Measurements from ENCODE around the gene CIC.
A peak's percentile ranks its signal among the peaks of the same experiment; 100 is the strongest.

Gene CIC

GRCh38 chr19:42285541-42285941 is 16.5 kb downstream of the CIC start:
- DNase-seq (ENCODE audit: low spot score in 2 of 2) (no peak), ATAC-seq (replicated peaks; ENCODE audit: extremely low read depth, poor library complexity, severe bottlenecking) (no peak)
- H3K9me3 Mint-ChIP-seq = no peaks in the 10 kb centered on the region
- peak overlapping the region; percentile 86 for H3K4me3 Mint-ChIP-seq
- H3K4me1 Mint-ChIP-seq = peaks cover 20% of the 10 kb centered on the region
- H3K27me3 Mint-ChIP-seq = no peaks in the 10 kb centered on the region
- peak overlapping the region; percentile 16 for H3K27ac Mint-ChIP-seq (ENCODE audit: low read depth)
- H3K36me3 Mint-ChIP-seq (ENCODE audit: insufficient read depth) = peaks cover 7% of the 10 kb centered on the region

- ATAC-seq (replicated peaks; ENCODE audit: extremely low read depth, poor library complexity, severe bottlenecking) (no peak), DNase-seq (ENCODE audit: low spot score in 2 of 2) (peak in 1 of 2 donors; percentile 12)
- Mint-ChIP-seq H3K27me3 (no peaks in the 10 kb centered on the region), H3K9me3 (no peaks in the 10 kb centered on the region), H3K36me3 (ENCODE audit: insufficient read depth) (peaks cover 10% of the 10 kb centered on the region), H3K4me3 (peak overlapping the region; percentile 86), H3K4me1 (peaks cover 20% of the 10 kb centered on the region), H3K27ac (ENCODE audit: low read depth) (peak overlapping the region; percentile 16)
Measured at GRCh38 chr19:42285988-42286348, 16.9 kb downstream of the CIC start.

- ATAC-seq (replicated peaks; ENCODE audit: extremely low read depth, poor library complexity, severe bottlenecking) (no peak), DNase-seq (ENCODE audit: low spot score in 2 of 2) (no peak)
- H3K9me3 Mint-ChIP-seq = no peaks in the 10 kb centered on the region
- H3K36me3 Mint-ChIP-seq (ENCODE audit: insufficient read depth) = peaks cover 10% of the 10 kb centered on the region
- no peak overlapping the region for H3K27ac Mint-ChIP-seq (ENCODE audit: low read depth)
- H3K27me3 Mint-ChIP-seq = no peaks in the 10 kb centered on the region
- H3K4me3 Mint-ChIP-seq = no peak overlapping the region
- H3K4me1 Mint-ChIP-seq = peaks cover 22% of the 10 kb centered on the region
Measured at GRCh38 chr19:42286349-42287016, 17.4 kb downstream of the CIC start.

GRCh38 chr19:42287017-42287826 is 18.2 kb downstream of the CIC start:
- peaks cover 25% of the 10 kb centered on the region for H3K4me1 Mint-ChIP-seq
- H3K4me3 Mint-ChIP-seq = no peak overlapping the region
- DNase-seq (ENCODE audit: low spot score in 2 of 2) (no peak), ATAC-seq (replicated peaks; ENCODE audit: extremely low read depth, poor library complexity, severe bottlenecking) (no peak)
- peaks cover 14% of the 10 kb centered on the region for H3K36me3 Mint-ChIP-seq (ENCODE audit: insufficient read depth)
- no peak overlapping the region for H3K27ac Mint-ChIP-seq (ENCODE audit: low read depth)
- no peaks in the 10 kb centered on the region for H3K27me3 Mint-ChIP-seq
- no peaks in the 10 kb centered on the region for H3K9me3 Mint-ChIP-seq

- Mint-ChIP-seq H3K27me3 (no peaks in the 10 kb centered on the region), H3K4me1 (peaks cover 21% of the 10 kb centered on the region), H3K9me3 (no peaks in the 10 kb centered on the region), H3K27ac (ENCODE audit: low read depth) (no peak overlapping the region), H3K4me3 (no peak overlapping the region), H3K36me3 (ENCODE audit: insufficient read depth) (peaks cover 14% of the 10 kb centered on the region)
- ATAC-seq (replicated peaks; ENCODE audit: extremely low read depth, poor library complexity, severe bottlenecking) = no peak
- DNase-seq (ENCODE audit: low spot score in 2 of 2) = no peak
Measured at GRCh38 chr19:42287827-42288107, 18.7 kb downstream of the CIC start.

- Mint-ChIP-seq H3K27me3 (no peaks in the 10 kb centered on the region), H3K4me3 (no peak overlapping the region), H3K27ac (ENCODE audit: low read depth) (no peak overlapping the region), H3K9me3 (no peaks in the 10 kb centered on the region), H3K4me1 (peaks cover 25% of the 10 kb centered on the region), H3K36me3 (ENCODE audit: insufficient read depth) (peaks cover 16% of the 10 kb centered on the region)
- DNase-seq (ENCODE audit: low spot score in 2 of 2) (no peak), ATAC-seq (replicated peaks; ENCODE audit: extremely low read depth, poor library complexity, severe bottlenecking) (no peak)
Measured at GRCh38 chr19:42288387-42288786, 19.3 kb downstream of the CIC start.

- DNase-seq (ENCODE audit: low spot score in 2 of 2) = no peak
- Mint-ChIP-seq H3K27ac (ENCODE audit: low read depth) (no peak overlapping the region), H3K4me1 (peaks cover 26% of the 10 kb centered on the region), H3K9me3 (no peaks in the 10 kb centered on the region), H3K4me3 (no peak overlapping the region), H3K36me3 (ENCODE audit: insufficient read depth) (peaks cover 19% of the 10 kb centered on the region), H3K27me3 (no peaks in the 10 kb centered on the region)
- ATAC-seq (replicated peaks; ENCODE audit: extremely low read depth, poor library complexity, severe bottlenecking) = no peak
Measured at GRCh38 chr19:42288881-42289555, 20.0 kb downstream of the CIC start.

GRCh38 chr19:42289556-42290041 is 20.5 kb downstream of the CIC start:
- Mint-ChIP-seq H3K27me3 (no peaks in the 10 kb centered on the region), H3K27ac (ENCODE audit: low read depth) (no peak overlapping the region), H3K9me3 (no peaks in the 10 kb centered on the region), H3K4me3 (no peak overlapping the region), H3K36me3 (ENCODE audit: insufficient read depth) (peaks cover 20% of the 10 kb centered on the region), H3K4me1 (peaks cover 25% of the 10 kb centered on the region)
- DNase-seq (ENCODE audit: low spot score in 2 of 2) = no peak
- ATAC-seq (replicated peaks; ENCODE audit: extremely low read depth, poor library complexity, severe bottlenecking) = no peak

- no peaks in the 10 kb centered on the region for H3K27me3 Mint-ChIP-seq
- H3K4me1 Mint-ChIP-seq = peaks cover 20% of the 10 kb centered on the region
- ATAC-seq (replicated peaks; ENCODE audit: extremely low read depth, poor library complexity, severe bottlenecking) = no peak
- no peak for DNase-seq (ENCODE audit: low spot score in 2 of 2)
- H3K9me3 Mint-ChIP-seq = no peaks in the 10 kb centered on the region
- H3K4me3 Mint-ChIP-seq = no peak overlapping the region
- no peak overlapping the region for H3K27ac Mint-ChIP-seq (ENCODE audit: low read depth)
- peaks cover 17% of the 10 kb centered on the region for H3K36me3 Mint-ChIP-seq (ENCODE audit: insufficient read depth)
Measured at GRCh38 chr19:42290136-42290522, 21.1 kb downstream of the CIC start.

GRCh38 chr19:42290523-42291434 is 21.7 kb downstream of the CIC start:
- Mint-ChIP-seq H3K27me3 (no peaks in the 10 kb centered on the region), H3K9me3 (no peaks in the 10 kb centered on the region), H3K4me1 (peaks cover 17% of the 10 kb centered on the region), H3K27ac (ENCODE audit: low read depth) (peak overlapping the region; percentile 35), H3K36me3 (ENCODE audit: insufficient read depth) (peaks cover 17% of the 10 kb centered on the region), H3K4me3 (no peak overlapping the region)
- peak; percentile 73 for ATAC-seq (replicated peaks; ENCODE audit: extremely low read depth, poor library complexity, severe bottlenecking)
- peak; percentile 45 to 58 for DNase-seq (ENCODE audit: low spot score in 2 of 2)

- DNase-seq (ENCODE audit: low spot score in 2 of 2) (no peak), ATAC-seq (replicated peaks; ENCODE audit: extremely low read depth, poor library complexity, severe bottlenecking) (no peak)
- H3K36me3 Mint-ChIP-seq (ENCODE audit: insufficient read depth) = peaks cover 16% of the 10 kb centered on the region
- H3K4me3 Mint-ChIP-seq = no peak overlapping the region
- H3K27ac Mint-ChIP-seq (ENCODE audit: low read depth) = peak overlapping the region; percentile 35
- no peaks in the 10 kb centered on the region for H3K9me3 Mint-ChIP-seq
- H3K27me3 Mint-ChIP-seq = no peaks in the 10 kb centered on the region
- H3K4me1 Mint-ChIP-seq = peaks cover 12% of the 10 kb centered on the region
Measured at GRCh38 chr19:42291435-42291810, 22.4 kb downstream of the CIC start.
